Fibroblast of the aortic adventitia (primary cell): ENCODE data around the gene MPHOSPH10. TPM values are rescaled to one million over a fixed set of nuclear protein-coding genes. Genes with fewer than 3 reads are reported as not detected.
"Not testable (repeated sequence)": the region's sequence is repeated elsewhere in the genome, so short reads cannot be mapped to it uniquely, and the experiment has no call there.

Experiments
- DNase-seq: peaks from one replicate; pipeline ENCODE4 v3.0.0-alpha.2; 2010; ENCODE audit warnings: low read depth
- H3K4me3 ChIP-seq: 2 replicates; pipeline ENCODE4 v1.5.1; 2011; ENCODE audit warnings: low read depth, mild to moderate bottlenecking, control low read depth, low read length, moderate library complexity
- total RNA-seq: library from RNA; depleted of rRNA; stranded (reverse); fragments of >200 nt; gene quantifications from 2 replicates; pipeline ENCODE4 v1.2.3, GENCODE V29; 2012; ENCODE audit warnings: low replicate concordance
- TF ChIP-seq, protein P1 (sequence below): IDR thresholded peaks from 2 replicates; pipeline ENCODE4 v1.5.1; 2011; ENCODE audit warnings: mild to moderate bottlenecking, low read length, control low read depth, inconsistent platforms; ENCODE audit not compliant: insufficient read depth

Gene MPHOSPH10
- total RNA-seq, 1 donor, result 23.4 TPM

DNA sequence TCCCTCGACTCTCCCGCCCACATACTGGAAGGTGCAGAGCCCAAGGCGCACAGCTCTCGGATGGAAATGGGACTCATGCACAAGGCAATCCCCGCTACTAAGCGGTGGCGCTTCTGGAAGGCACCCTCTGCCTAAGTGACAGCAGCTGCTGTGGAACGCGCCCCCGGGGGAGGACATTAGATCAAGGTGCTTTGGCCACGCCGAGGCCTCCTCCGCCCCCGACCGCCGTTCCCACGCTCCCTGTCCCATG is 607 bp upstream of the MPHOSPH10 start:
- no peak for DNase-seq
- peak overlapping the region; percentile 96 for H3K4me3 ChIP-seq
- TF ChIP-seq, protein P1, sequence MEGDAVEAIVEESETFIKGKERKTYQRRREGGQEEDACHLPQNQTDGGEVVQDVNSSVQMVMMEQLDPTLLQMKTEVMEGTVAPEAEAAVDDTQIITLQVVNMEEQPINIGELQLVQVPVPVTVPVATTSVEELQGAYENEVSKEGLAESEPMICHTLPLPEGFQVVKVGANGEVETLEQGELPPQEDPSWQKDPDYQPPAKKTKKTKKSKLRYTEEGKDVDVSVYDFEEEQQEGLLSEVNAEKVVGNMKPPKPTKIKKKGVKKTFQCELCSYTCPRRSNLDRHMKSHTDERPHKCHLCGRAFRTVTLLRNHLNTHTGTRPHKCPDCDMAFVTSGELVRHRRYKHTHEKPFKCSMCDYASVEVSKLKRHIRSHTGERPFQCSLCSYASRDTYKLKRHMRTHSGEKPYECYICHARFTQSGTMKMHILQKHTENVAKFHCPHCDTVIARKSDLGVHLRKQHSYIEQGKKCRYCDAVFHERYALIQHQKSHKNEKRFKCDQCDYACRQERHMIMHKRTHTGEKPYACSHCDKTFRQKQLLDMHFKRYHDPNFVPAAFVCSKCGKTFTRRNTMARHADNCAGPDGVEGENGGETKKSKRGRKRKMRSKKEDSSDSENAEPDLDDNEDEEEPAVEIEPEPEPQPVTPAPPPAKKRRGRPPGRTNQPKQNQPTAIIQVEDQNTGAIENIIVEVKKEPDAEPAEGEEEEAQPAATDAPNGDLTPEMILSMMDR, result no peak

DNA sequence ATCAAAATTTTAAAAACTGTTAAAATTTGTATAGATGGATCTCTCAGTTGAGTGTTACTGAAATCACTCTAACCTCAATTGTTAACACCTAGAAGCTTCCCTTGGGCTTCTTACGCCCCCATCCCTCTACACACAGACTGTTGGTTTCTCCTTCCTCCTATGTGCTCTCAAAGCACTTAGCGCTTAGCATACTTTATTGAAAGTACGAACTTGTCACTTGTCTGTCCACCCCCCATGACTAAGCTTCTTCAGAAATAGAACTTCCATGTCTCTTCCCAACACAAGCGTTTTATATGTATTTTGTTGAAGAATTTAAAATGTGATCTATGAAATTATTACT is 441 bp downstream of the MPHOSPH10 start:
- DNase-seq, result no peak
- H3K4me3 ChIP-seq, result peak overlapping the region; percentile 96
- TF ChIP-seq, protein P1, result no peak

DNA sequence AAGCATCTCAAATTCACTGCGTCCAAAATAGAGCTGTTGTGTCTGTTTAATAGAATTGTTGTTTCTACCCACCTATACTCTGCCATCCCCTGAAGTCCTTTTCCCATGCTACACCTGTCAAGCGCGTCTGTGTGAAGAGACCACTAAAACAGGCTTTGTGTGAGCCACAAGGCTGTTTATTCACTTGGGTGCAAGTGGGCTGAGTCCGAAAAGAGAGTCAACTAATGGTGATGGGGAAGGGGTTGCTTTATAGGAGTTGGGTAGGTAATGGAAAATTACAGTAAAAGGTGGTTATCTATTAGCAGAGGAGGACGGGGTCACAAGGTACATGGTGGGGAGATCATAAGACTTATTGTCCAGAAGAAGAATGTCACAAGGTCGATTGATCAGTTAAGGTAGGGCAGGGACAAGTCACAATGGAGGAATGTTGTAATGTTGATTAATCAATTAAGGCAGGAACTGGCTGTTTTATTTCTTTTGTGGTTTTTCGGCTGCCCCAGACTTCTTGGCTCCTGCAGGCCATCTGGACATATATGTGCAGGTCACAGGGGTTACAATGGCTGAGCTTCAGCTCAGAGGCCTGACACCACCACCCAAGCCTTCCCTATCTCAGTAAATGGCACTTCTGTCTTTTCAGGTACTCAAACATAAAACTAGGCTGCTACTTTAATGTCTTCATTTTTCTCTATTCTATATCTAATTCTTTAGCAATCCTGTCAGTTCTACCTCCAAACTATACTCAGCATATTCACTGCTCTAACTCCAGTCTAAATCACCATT is 1.1 kb downstream of the MPHOSPH10 start:
- H3K4me3 ChIP-seq, result peak overlapping the region; percentile 96
- not testable (repeated sequence) for DNase-seq

DNA sequence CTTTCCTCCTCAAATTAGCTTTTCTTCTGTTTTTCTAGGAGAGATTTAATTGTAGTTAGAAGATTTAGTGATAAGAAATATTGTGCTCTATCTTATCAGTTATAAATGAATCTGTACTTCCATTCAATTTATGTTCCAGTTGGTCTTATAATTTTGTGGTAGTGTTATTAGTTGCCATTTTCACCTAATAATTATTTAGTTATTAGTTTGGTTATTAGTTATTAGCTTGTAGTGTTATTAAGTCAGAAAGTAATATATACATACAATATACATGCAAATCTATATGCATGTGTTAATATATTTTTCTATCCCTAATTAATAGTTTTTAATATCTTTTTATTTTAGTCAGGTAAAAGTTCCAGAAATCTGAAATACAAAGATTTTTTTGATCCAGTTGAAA is 3.2 kb downstream of the MPHOSPH10 start:
- no peak overlapping the region for H3K4me3 ChIP-seq
- DNase-seq, result no peak
- TF ChIP-seq, protein P1, result no peak

DNA sequence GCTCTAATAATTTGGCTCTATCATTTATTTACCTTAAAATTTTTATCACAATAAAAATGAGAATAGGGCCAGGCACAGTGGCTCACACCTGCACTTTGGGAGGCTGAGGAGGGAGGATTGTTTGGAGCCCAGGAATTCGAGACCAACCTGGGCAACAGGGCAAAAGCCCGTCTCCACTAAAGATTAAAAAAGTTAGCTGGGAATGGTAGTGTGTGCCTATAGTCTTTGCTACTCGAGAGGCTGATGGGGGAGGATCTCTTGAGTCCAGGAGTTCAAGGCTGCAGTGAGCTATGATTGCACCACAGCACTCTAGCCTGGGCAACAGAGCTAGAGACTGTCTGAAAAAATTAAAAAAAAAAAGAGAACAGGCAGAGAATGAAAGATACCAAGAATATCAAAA is 5.7 kb downstream of the MPHOSPH10 start:
- no peak for DNase-seq
- TF ChIP-seq, protein P1, result no peak
- H3K4me3 ChIP-seq, result no peak overlapping the region

DNA sequence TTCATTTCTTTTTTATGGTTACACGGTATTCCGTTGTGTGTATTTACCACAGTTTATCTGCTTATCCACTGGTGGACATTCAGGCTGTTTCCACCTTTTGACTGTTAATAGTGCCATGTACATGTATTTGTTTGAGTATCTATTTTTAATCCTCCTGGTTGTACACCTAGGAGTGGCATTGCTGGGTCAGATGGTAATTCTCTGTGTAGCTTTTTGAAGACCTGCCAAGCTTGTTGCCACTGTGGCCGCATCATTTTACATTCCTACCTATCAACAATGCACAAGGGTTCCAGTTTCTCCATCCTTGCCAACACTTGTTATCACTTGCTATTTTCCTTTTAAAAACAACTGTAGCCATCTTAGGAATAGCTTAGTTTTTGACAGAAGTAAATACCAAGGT is 13.3 kb downstream of the MPHOSPH10 start:
- TF ChIP-seq, protein P1, result no peak
- no peak for DNase-seq
- no peak overlapping the region for H3K4me3 ChIP-seq

DNA sequence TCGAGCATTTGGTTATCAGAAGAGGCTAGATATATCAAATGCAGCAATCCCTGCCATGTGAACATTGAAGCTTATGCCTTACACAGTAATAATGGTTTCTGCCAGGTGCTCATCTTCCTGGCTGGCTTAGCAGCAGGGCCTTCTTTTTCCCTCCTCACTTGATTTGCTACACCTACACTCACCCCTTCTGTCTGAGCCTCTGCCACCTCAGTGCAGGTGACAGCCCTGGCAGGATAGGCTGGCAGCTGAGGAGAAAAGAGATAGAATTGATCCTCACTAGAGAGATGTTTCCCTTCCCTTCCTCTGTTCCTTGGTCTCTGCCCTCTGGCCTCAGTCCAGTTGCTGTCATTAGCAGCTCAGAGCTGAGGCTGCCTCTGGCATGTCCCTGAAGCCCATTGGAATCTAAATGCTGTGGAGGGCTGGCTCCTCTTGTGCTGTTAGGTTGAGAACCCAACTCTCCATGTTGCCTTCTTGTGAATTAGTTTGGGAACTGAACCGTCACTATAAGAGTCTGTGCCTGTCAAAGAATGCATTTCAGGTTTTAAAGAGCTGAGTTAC is 18.2 kb downstream of the MPHOSPH10 start:
- H3K4me3 ChIP-seq, result no peak overlapping the region
- TF ChIP-seq, protein P1, result no peak
- DNase-seq, result no peak
